C4-2B (cell line): ENCODE measurements around the gene ADGRD1.
"Not testable (repeated sequence)": the region's sequence is repeated elsewhere in the genome, so short reads cannot be mapped to it uniquely, and the experiment has no call there.

Experiments
- CTCF ChIP-seq: fragments of 450-650 bp; conservative IDR thresholded peaks from 2 replicates; pipeline ENCODE4 v1.5.1; 2017; ENCODE audit warnings: mild to moderate bottlenecking
- ZFX ChIP-seq: fragments of 450-650 bp; IDR thresholded peaks from 2 replicates; pipeline ENCODE4 v1.6.1; 2017

- not testable (repeated sequence) for TF ChIP-seq CTCF, ZFX
These were observed 117.6 kb downstream of the ADGRD1 start for GRCh38 chr12:131071234-131071820.
